Measurements from ENCODE around the gene GTF3C5. TPM values are rescaled to one million over a fixed set of nuclear protein-coding genes. Genes with fewer than 3 reads are reported as not detected.
"Not testable (repeated sequence)": the region's sequence is repeated elsewhere in the genome, so short reads cannot be mapped to it uniquely, and the experiment has no call there.

GTF3C5 gene
- total RNA-seq, 1 experiment from 2014 or later, result 60.7 TPM

- not testable (repeated sequence) for H3K4me1 ChIP-seq (replicated peaks); H3K27ac ChIP-seq; H3K36me3 ChIP-seq; DNase-seq (ENCODE audit: low read depth in 1 of 2, low spot score in 2 of 2); H3K4me3 ChIP-seq; H3K9me3 ChIP-seq (replicated peaks)
- H3K27me3 ChIP-seq (replicated peaks), result peaks cover 42% of the 10 kb centered on the region
These were observed 40.7 kb upstream of the GTF3C5 start for GRCh38 chr9:132989998-132990557.

GRCh38 chr9:132990781-132991180 is 40.0 kb upstream of the GTF3C5 start:
- Histone ChIP-seq H3K9me3 (replicated peaks) (no peaks in the 10 kb centered on the region), H3K27ac (no peak overlapping the region), H3K36me3 (no peaks in the 10 kb centered on the region), H3K4me1 (replicated peaks) (no peaks in the 10 kb centered on the region), H3K4me3 (no peak overlapping the region), H3K27me3 (replicated peaks) (peaks cover 37% of the 10 kb centered on the region)
- no peak for DNase-seq (ENCODE audit: low read depth in 1 of 2, low spot score in 2 of 2)

- Histone ChIP-seq H3K4me3 (no peak overlapping the region), H3K4me1 (replicated peaks) (no peaks in the 10 kb centered on the region), H3K36me3 (no peaks in the 10 kb centered on the region), H3K27ac (no peak overlapping the region), H3K9me3 (replicated peaks) (no peaks in the 10 kb centered on the region), H3K27me3 (replicated peaks) (peaks cover 32% of the 10 kb centered on the region)
- DNase-seq (ENCODE audit: low read depth in 1 of 2, low spot score in 2 of 2), result no peak
These were observed 39.2 kb upstream of the GTF3C5 start for GRCh38 chr9:132991351-132992300.

GRCh38 chr9:132993511-132993939 is 37.3 kb upstream of the GTF3C5 start:
- Histone ChIP-seq H3K4me1 (replicated peaks) (no peaks in the 10 kb centered on the region; the same call in 1 of the 2 replicates), H3K9me3 (replicated peaks) (no peaks in the 10 kb centered on the region), H3K27me3 (replicated peaks) (peaks cover 28% of the 10 kb centered on the region), H3K4me3 (no peak overlapping the region), H3K27ac (no peak overlapping the region), H3K36me3 (no peaks in the 10 kb centered on the region)
- DNase-seq (ENCODE audit: low read depth in 1 of 2, low spot score in 2 of 2), result no peak

GRCh38 chr9:132994410-132995120 is 36.2 kb upstream of the GTF3C5 start:
- no peak for DNase-seq (ENCODE audit: low read depth in 1 of 2, low spot score in 2 of 2)
- H3K27me3 ChIP-seq (replicated peaks), result peaks cover 33% of the 10 kb centered on the region
- no peak overlapping the region for H3K27ac ChIP-seq
- H3K9me3 ChIP-seq (replicated peaks), result no peaks in the 10 kb centered on the region
- H3K4me3 ChIP-seq, result no peak overlapping the region
- H3K36me3 ChIP-seq, result no peaks in the 10 kb centered on the region
- no peaks in the 10 kb centered on the region; the same call in 1 of the 2 replicates for H3K4me1 ChIP-seq (replicated peaks)

- no peak overlapping the region for H3K27ac ChIP-seq
- H3K36me3 ChIP-seq, result no peaks in the 10 kb centered on the region
- no peak for DNase-seq (ENCODE audit: low read depth in 1 of 2, low spot score in 2 of 2)
- no peak overlapping the region for H3K4me3 ChIP-seq
- no peaks in the 10 kb centered on the region for H3K9me3 ChIP-seq (replicated peaks)
- H3K4me1 ChIP-seq (replicated peaks), result no peaks in the 10 kb centered on the region; the same call in 1 of the 2 replicates
- H3K27me3 ChIP-seq (replicated peaks), result peaks cover 32% of the 10 kb centered on the region
These were observed 35.7 kb upstream of the GTF3C5 start for GRCh38 chr9:132995121-132995420.

GRCh38 chr9:132995879-132996278 is 34.9 kb upstream of the GTF3C5 start:
- DNase-seq (ENCODE audit: low read depth in 1 of 2, low spot score in 2 of 2), result no peak
- Histone ChIP-seq H3K4me3 (no peak overlapping the region), H3K9me3 (replicated peaks) (no peaks in the 10 kb centered on the region), H3K4me1 (replicated peaks) (no peaks in the 10 kb centered on the region; the same call in 1 of the 2 replicates), H3K27me3 (replicated peaks) (peaks cover 32% of the 10 kb centered on the region), H3K27ac (no peak overlapping the region), H3K36me3 (no peaks in the 10 kb centered on the region)

GRCh38 chr9:132996526-132996925 is 34.3 kb upstream of the GTF3C5 start:
- Histone ChIP-seq H3K4me3 (no peak overlapping the region), H3K27me3 (replicated peaks) (peaks cover 33% of the 10 kb centered on the region), H3K27ac (no peak overlapping the region), H3K9me3 (replicated peaks) (no peaks in the 10 kb centered on the region), H3K4me1 (replicated peaks) (no peaks in the 10 kb centered on the region; the same call in 1 of the 2 replicates), H3K36me3 (no peaks in the 10 kb centered on the region)
- no peak for DNase-seq (ENCODE audit: low read depth in 1 of 2, low spot score in 2 of 2)

GRCh38 chr9:132997591-132997990 is 33.2 kb upstream of the GTF3C5 start:
- Histone ChIP-seq H3K4me1 (replicated peaks) (no peaks in the 10 kb centered on the region; the same call in 1 of the 2 replicates), H3K36me3 (no peaks in the 10 kb centered on the region), H3K4me3 (no peak overlapping the region), H3K27me3 (replicated peaks) (peaks cover 29% of the 10 kb centered on the region), H3K27ac (no peak overlapping the region), H3K9me3 (replicated peaks) (no peaks in the 10 kb centered on the region)
- DNase-seq (ENCODE audit: low read depth in 1 of 2, low spot score in 2 of 2), result peak; percentile 50 to 64

- not testable (repeated sequence) for H3K36me3 ChIP-seq; H3K4me3 ChIP-seq; DNase-seq (ENCODE audit: low read depth in 1 of 2, low spot score in 2 of 2); H3K4me1 ChIP-seq (replicated peaks); H3K9me3 ChIP-seq (replicated peaks); H3K27ac ChIP-seq
- H3K27me3 ChIP-seq (replicated peaks), result peaks cover 32% of the 10 kb centered on the region
These were observed 32.6 kb upstream of the GTF3C5 start for GRCh38 chr9:132998221-132998620.

- DNase-seq (ENCODE audit: low read depth in 1 of 2, low spot score in 2 of 2), result no peak
- H3K4me1 ChIP-seq (replicated peaks), result no peaks in the 10 kb centered on the region; the same call in 1 of the 2 replicates
- no peak overlapping the region for H3K4me3 ChIP-seq
- H3K36me3 ChIP-seq, result no peaks in the 10 kb centered on the region
- H3K9me3 ChIP-seq (replicated peaks), result no peaks in the 10 kb centered on the region
- peaks cover 29% of the 10 kb centered on the region for H3K27me3 ChIP-seq (replicated peaks)
- no peak overlapping the region for H3K27ac ChIP-seq
These were observed 31.8 kb upstream of the GTF3C5 start for GRCh38 chr9:132998831-132999635.

- H3K4me1 ChIP-seq (replicated peaks), result no peaks in the 10 kb centered on the region; the same call in 1 of the 2 replicates
- H3K27me3 ChIP-seq (replicated peaks), result peaks cover 25% of the 10 kb centered on the region
- H3K9me3 ChIP-seq (replicated peaks), result no peaks in the 10 kb centered on the region
- no peak for DNase-seq (ENCODE audit: low read depth in 1 of 2, low spot score in 2 of 2)
- no peak overlapping the region for H3K4me3 ChIP-seq
- no peak overlapping the region for H3K27ac ChIP-seq
- no peaks in the 10 kb centered on the region for H3K36me3 ChIP-seq
These were observed 28.4 kb upstream of the GTF3C5 start for GRCh38 chr9:133002147-133003070.

Data from SJSA1 (cell line).